Ammon's horn (tissue), 1 donor: ENCODE results near the gene GRK3.
"Not testable (repeated sequence)": the region's sequence is repeated elsewhere in the genome, so short reads cannot be mapped to it uniquely, and the experiment has no call there.

ENCODE experiments used
- DNase-seq: peaks from one replicate; pipeline ENCODE4 v3.0.0-alpha.2; 2016; ENCODE audit warnings: low spot score

Gene GRK3

DNA sequence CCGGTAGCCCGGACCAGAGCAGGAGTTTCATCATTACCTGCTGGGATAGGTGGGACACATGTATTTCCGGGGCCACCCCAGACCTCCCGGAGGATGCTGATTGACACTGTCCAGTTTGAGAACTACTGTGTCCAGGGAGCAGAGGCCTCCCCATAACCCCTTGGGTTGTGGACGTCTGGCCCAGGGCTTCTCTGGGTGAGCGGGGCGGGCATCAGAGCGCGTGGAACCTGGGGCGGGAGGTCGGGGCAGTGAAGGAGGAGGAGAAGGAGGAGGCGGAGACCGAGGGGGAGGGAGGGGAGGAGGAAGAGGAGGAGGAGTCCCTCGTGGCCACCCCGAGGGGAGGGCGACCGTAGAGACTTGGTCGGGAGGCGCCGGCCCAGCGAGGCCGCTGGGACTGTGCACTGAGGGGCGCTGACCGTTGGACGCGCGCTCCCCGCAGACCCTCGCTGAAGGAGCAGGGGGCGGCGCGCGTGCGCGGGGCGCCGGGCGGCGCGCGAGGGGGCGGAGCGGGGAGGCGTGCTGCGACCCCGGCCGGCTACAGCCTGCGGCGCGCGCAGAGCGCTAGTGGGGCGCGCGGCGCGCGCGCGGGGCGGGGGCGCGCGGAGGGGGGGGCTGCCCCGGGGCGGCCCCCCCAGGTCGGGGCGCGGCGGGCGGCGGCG, at the start of gene GRK3:
Gene GRK3 (plus strand): TSS at position 356 of the 659 bp plus-strand sequence. CDS start 366 bp downstream, outside the sequence.
- peak; percentile 78 for DNase-seq

DNA sequence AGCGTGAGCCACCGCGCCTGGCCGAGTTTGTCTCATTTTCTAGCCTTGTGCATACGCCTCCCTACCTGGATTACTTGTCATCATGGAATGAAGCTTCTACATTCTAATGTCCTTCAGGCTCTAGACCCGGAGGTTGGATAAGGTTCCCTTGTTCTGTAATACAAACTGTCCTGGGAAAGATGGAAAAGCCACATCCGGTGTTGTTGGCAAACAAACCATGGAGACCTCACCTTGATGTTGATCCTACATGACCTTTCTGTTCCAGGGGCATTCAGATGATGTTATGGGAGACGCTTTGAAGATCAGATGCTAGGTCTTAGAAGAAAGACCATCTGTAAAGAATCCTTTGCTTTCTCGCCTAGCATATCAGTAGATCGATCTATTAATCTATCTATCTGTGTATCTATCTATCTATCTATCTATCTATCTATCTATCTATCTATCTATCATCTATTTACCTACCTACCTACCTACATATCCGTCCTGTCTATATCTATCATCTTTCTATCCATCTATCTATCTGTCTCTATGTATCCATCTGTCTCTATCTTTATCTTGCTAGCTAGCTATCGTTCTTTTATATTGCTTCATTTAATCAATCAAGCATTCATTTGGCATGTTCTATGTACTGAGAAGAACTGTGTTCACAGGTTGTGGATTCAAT, 46.3 kb upstream of the GRK3 start:
- DNase-seq: no peak

- no peak for DNase-seq
These were observed 39.1 kb upstream of the GRK3 start for GRCh38 chr22:25525376-25525775.

GRCh38 chr22:25525804-25526584, 38.5 kb upstream of the GRK3 start:
- not testable (repeated sequence) for DNase-seq

DNA sequence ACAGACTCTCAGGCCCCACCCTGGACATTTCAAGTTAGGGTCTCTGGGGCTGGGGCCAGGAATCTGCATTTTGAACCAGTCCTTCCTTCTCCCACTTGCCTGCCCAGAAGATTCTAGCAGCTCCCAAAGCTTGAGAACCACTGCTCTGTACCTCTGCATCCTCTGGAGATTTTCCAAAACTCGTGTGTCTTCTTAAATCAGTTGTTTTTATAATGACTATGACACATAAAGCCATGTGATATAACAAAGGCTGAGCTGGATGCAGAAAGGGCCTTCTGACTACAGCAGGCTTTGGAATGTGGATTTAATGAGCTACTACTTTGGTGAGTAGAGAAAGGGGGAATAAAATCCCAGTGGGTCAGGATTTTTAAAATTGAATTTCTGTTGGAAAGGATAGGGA, 37.5 kb upstream of the GRK3 start:
- not testable (repeated sequence) for DNase-seq

DNA sequence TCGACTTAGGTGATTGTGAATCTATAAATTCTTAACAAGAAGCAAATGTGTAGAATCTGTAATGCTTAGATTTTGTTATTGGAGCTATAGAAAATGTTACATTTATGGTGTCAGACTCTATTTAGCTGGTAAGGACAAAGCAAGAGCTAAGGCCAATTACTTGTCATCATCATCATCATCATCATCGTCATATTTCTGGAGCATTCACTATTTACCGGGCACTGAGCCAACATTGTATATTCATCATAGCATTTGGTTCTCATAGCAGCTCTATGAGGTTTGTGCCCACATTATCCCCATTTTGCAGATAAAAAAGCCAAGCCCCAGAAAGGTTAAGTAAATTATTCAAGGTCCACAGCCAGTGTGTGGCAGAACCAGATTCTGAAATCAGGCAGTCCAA, 36.4 kb upstream of the GRK3 start:
- not testable (repeated sequence) for DNase-seq

GRCh38 chr22:25529059-25529458, 35.4 kb upstream of the GRK3 start:
- not testable (repeated sequence) for DNase-seq

- not testable (repeated sequence) for DNase-seq
These were observed 34.8 kb upstream of the GRK3 start for GRCh38 chr22:25529541-25530137.

- not testable (repeated sequence) for DNase-seq
These were observed 32.8 kb upstream of the GRK3 start for GRCh38 chr22:25531677-25532076.

- DNase-seq: no peak
These were observed 29.8 kb upstream of the GRK3 start for GRCh38 chr22:25534724-25535123.

GRCh38 chr22:25536589-25536988, 27.9 kb upstream of the GRK3 start:
- DNase-seq: peak; percentile 43

GRCh38 chr22:25540166-25540907, 24.1 kb upstream of the GRK3 start:
- no peak for DNase-seq

DNA sequence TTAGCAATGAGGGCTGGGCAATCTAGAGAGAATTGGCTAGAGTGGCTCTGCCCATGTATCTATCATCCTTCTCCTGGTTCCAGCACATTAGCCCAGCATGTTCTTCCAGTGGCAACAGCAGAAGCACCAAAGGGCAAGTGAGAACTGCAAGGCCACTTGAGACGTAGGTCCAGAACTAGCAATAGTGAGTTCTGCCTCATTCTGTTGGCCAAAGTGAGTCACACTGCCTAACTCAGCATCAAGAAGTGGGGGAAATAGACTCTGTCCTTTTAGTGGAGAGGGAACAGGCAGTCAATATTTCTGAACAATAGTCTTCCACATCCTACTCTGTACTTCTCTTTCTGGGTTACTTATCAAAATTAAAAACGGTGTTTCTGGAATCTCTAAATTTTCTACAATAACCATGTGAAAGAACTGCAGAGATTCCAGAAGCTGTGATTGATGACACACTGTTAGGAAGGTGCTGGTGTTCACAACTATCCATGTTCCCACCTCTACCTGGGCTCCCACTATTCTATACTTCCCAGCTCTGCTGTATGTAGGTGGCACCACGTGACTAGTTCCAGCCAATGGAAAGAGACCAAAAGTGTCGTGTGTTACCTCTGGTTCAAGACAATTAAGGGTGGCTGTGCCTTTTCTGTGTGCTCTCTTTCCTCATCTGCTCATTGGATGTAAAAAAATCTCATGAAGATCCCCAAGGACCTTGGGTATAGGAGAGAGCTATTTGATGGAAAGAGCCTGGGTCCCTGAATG, 23.4 kb upstream of the GRK3 start:
- DNase-seq: no peak

GRCh38 chr22:25542191-25542590, 22.3 kb upstream of the GRK3 start:
- no peak for DNase-seq

GRCh38 chr22:25542720-25543402, 21.6 kb upstream of the GRK3 start:
- no peak for DNase-seq

GRCh38 chr22:25545146-25545545, 19.3 kb upstream of the GRK3 start:
- DNase-seq: no peak

DNA sequence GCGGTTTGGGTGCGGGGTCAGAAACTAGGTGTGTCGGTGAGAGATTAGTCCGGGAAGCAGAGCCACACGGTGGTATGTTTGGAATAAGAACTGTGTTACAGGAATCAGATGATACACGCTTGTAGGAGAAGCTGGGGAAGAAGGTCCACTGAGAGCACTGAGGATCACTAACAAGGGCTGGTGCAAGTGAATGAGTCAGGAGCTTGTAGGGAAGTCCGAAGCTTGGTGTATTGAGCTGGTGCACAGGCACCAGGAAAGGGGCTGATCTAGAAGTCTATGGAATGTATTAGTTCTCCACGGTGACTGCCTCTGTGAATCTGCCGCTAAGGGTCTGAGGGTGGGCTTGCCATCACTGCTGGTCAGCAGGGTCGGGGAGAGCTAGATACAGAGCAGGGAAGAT, 18.8 kb upstream of the GRK3 start:
- no peak for DNase-seq

DNA sequence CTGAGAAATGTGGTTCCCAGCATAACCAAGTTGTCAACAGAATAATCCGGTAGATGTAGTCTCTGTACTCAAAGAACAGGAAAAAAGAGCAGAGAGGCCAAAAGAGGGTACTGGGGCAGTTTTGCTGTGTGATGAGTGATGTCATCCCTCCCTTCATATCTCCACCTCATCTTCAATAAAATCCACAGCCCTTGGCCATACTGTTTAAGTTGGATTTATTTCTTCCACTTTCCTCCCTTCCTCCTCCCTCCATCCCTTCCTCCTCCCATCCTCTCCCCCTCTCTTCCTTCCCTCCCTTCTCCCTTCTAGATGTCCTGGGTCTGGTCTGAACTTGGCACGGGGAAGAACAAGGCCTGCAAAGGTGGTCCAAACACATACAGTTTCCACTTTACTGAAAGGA, 18.2 kb upstream of the GRK3 start:
- no peak for DNase-seq

DNA sequence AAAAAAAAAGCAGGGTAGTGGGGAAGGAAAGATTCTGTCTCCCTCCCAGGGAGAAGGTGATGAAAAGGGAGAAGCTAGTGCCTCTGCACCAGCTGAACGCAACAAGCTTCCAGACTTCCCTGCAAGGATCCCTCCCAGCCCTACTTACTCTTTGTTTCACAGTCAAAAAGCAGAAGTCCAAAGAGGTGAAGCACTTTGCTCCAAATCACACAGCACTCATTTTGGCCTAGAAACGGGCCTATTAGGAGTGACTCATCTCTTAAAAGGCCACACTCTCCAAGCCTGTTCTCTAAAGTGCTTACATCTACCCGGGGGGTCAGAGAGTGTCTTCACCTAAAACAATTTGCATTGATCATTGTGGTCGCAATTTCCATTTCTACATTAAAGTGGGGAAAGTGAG, 17.7 kb upstream of the GRK3 start:
- no peak for DNase-seq

DNA sequence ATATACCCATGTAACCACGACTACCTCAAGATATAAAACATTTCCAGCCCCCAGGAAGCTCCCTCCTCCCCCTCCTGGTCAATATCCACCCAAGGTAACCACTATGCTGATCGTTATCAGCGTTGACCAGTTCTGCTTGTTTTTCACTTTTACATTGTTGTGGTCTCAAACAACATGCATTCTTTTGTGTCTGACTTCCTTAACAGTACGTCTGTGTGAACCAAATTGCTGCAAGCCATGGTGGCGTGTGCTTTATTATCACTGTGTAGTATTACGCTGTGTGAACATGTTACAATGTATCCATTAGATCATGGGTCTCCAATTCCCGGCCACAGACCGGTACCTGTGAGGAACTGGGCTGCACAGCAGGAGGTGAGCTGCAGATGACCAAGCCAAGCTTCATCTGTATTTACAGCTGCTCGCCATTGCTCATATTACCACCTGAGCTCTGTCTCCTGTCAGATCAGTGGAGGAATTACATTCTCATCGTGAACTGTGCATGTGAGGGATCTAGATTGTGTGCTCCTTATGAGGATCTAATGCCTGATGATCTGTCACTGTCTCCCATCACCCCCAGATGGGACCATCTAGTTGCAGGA, 15.5 kb upstream of the GRK3 start:
- no peak for DNase-seq
